ENCODE measurements around the gene NR6A1.
A peak's percentile ranks its signal among the peaks of the same experiment; 100 is the strongest.

The NR6A1 gene

DNA sequence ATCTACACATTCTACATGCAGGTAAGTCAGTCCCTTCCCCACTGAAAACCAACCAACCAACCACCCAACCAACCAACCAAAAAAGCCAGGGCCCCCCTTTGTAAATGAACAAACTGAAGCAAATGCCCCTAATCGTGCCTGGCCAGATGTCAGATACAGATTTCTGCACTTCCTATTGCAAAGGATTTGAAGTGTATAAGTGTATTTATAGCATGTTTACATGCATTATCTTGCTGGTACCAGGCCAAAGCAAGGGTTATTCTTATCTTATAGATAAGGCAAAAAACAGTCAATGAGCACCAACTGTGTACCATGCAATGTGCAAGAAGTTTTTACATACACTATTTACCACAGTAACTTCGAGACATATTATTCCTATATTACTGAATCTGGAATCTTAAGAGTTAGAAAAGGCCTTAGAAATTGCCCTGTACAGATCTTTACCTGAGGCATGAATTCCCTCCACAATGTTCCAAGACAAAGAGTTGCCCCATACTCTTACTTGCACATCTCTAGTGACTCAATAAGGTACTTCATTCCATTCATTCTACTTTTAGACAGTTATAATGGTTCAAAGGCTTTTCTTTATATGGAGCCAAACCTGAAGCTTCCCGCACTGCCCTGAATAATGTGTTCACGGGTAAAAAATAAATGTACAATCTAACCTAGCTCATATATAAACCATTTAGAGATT is 212.2 kb downstream of the NR6A1 start:
- DNase-seq, result no peak

DNA sequence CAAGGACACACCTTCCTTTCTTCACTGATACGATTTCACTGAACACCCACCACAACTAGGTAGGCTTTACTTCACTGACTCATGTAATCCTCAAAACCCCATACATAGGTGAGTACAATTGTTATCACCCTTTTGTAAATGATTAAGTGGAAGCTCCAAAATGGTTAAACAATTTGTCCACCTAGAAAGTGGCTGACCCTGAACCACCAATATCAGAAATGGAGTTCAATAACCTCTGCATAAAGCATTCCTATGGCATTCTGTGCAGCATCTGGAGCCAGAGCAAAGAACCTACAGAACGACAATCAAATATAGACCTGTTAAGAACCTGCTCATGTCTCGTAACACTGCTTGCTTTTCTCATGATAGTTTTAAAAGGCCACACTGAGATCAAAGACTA is 213.2 kb downstream of the NR6A1 start:
- DNase-seq, result no peak

GRCh38 chr9:124555043-124555442 is 216.1 kb downstream of the NR6A1 start:
- no peak for DNase-seq

- DNase-seq, result no peak
These were observed 217.4 kb downstream of the NR6A1 start for GRCh38 chr9:124553738-124554137.

- DNase-seq, result no peak
These were observed 218.9 kb downstream of the NR6A1 start for GRCh38 chr9:124552273-124552605.

GRCh38 chr9:124551472-124552272 is 219.4 kb downstream of the NR6A1 start:
- peak; percentile 21 to 28 for DNase-seq

- DNase-seq, result no peak
These were observed 221.0 kb downstream of the NR6A1 start for GRCh38 chr9:124550072-124550471.

- DNase-seq, result no peak
These were observed 222.1 kb downstream of the NR6A1 start for GRCh38 chr9:124549016-124549415.

DNA sequence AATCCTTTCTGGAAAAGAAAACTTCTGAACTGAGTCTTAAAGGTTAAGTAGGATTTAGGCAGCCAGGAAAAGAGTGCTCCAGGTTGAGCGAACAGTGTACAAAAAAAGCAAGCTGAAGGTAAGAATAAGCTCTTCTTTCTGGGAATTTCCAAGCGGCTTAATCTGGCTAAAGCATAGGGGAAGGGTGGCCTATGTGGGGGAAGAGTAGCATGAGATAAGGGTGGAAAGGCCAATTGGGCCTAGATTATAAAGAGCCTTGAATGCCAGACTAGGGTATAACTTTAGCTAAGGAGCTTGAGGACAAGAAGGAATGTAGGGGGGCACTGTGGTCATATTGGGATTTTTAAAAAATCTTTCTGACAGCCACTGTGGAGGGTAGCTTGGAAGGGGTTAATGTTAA is 226.6 kb downstream of the NR6A1 start:
- no peak for DNase-seq

GRCh38 chr9:124541824-124542223 is 229.3 kb downstream of the NR6A1 start:
- DNase-seq, result no peak

- DNase-seq, result no peak
These were observed 233.2 kb downstream of the NR6A1 start for GRCh38 chr9:124537926-124538325.

GRCh38 chr9:124535846-124536245 is 235.3 kb downstream of the NR6A1 start:
- DNase-seq, result no peak

GRCh38 chr9:124532897-124533296 is 238.2 kb downstream of the NR6A1 start:
- no peak for DNase-seq

DNA sequence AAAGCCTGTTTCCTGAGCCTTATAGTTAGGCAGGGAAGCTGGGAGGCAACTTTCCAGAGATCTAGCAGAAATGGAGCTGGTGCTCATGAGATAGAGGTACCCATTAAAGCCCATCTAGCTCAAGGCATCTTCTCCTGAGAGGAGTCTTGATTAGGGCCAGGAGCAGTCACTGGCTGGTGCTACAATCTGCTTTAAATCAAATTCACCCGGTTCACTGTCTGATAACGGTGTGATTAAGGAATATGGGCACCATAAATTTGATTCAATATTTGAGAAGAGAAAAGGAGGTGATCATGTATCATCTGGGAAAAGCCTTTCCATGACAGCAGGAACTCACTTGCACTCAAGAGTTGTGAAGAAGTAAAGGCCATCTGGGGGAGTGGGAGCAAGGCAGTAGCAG is 240.0 kb downstream of the NR6A1 start:
- no peak for DNase-seq

DNA sequence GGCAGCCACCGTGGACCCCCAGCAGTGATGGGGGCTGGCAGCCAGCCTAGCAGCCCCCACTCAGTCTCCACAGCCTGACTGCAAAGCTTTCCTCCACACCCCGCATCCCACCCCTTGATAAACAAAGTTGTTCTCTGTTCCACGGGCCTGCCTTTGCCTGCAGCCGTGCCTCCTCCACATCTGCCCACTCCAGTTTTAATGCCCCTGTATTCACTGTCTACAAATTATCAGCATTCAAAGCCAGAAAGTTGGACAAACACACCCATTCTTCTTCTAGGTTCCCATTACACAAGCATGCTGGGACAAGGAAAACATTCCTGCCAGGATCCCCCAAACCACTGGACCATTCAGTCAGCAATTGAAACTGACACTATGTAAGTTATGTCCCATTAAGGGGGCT is 240.9 kb downstream of the NR6A1 start:
- no peak for DNase-seq

GRCh38 chr9:124527781-124528180 is 243.3 kb downstream of the NR6A1 start:
- no peak for DNase-seq

DNA sequence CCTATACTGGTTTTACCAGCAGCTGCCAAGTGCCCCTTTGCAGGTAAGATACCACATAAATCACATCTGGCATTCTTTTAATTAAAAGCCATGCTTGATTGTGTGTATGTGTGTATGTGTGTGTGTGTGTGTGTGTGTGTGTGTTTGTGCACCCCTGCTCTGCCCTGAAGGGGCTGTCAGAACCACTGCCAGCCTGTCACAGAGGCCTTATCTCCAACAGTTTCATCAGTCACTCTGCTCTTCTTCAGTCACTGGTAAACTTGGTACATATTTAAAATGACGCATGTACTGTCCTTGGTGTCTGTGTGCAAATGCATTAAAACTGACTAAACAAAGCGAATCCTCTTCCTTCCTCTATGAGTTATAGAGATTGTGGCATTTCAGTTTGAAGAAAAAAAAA is 244.9 kb downstream of the NR6A1 start:
- DNase-seq, result no peak

DNA sequence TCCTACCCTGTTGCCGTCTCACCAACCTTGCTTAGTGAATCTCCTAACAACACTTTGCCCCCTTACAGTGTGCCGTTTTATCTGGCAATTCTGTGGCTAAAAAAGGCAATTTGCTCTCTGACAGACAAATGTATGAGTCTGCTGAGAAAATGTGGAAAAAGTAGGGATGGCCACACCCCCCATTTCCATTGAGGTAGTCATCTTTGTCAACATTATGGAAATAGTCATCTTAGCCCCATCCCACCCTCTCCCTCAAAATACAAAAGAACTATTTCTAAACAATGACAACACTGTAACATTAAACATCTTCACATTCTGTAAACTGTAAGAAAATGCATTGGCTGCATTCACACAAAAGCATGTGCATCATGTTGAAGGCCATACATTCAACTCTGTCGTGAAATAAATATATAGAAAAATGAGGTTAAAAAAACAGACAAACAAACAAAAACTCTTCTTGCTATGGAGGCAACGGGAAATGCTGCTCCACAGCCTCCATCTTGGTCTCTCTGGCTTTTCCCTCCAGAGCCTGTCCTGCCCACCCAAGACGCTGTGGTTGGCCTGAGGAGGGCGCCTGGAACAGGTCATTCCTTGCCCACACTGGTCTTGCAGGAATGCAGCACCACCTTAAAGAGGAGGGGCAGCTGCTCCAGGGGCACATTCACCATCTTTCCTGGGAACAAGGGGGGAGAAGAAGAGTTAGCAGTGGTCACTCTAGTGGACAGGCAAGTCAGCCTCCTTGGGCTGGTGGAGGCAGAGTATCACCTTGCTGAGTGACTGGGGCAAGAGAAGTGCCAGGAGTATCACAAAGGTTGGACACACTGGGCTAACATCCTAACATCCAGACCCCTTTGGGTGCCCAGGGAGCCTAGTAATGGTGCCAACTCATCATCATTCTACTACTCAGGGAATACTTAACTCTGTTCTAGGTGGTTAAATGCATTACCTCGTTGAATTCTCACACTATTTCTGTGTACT is 248.7 kb downstream of the NR6A1 start:
- DNase-seq, result no peak

- no peak for DNase-seq
These were observed 250.0 kb downstream of the NR6A1 start for GRCh38 chr9:124521142-124521541.

DNA sequence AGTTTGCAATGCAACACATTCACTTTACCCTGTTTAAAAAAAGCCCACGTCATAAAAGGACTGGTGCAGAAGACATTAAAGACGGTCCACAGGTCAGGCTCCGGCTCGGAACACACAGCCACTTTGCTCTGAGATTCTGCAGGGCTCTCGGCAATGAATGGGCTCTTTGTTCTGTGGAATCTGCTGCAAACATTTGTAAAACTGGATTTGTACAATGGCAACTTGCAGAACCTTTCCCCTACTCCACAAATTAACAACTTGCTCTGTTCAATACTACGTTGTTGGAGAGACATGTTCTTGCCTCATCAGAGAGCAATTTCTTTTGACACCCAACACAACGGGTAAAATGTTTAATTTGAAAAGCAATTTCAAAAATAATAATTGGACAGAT is 250.9 kb downstream of the NR6A1 start:
- DNase-seq, result no peak

- no peak for DNase-seq
These were observed 253.0 kb downstream of the NR6A1 start for GRCh38 chr9:124518116-124518515.

DNA sequence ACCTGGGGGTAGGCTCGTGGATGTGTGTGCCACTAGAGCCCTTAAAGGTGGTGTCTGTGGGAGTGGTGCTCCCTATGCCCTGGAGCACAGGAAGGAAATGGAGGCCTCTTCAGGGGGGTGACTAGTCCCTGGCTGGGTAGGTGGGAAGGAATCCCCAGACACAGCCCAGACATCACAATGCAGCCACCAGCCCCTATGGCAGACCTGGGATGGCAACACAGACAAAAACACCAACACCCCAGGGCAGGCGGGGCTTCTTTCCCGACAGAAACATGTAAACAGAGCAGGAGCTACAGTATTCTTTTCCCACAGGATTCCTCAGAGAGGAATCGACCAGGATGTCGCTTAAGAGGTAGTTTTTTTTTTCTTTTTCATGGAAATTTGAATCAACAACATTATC is 253.5 kb downstream of the NR6A1 start:
- no peak for DNase-seq

GRCh38 chr9:124514874-124515273 is 256.2 kb downstream of the NR6A1 start:
- no peak for DNase-seq

DNA sequence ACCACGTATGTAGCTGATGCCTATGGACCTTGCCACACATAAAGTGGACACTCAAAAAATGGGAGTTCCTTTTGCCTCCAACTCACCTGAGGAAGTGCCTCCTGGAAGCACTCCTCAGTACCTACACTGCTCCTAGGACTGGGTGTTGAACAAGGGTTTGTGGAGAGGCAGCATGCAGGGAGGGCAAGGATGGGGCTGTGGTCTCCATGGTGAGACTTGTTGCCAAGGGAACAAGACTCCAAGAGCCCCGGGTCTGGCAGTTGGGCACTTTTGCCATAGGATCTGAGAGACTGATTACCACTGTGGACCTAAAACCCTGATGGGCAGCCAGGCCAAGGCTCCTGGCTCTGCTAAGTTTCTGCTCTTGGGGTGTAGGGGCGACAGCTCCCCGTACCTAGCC is 257.0 kb downstream of the NR6A1 start:
- no peak for DNase-seq

Data from stimulated activated CD4-positive, alpha-beta T cell treated with anti-CD3 and anti-CD28 coated beads, Interleukin-2, amount 100 ng/mL, for 24 hours (primary cell).